Smooth muscle cell (in vitro differentiated cells): Measurements from ENCODE around the gene CIB4. TPM values are rescaled to one million over a fixed set of nuclear protein-coding genes. Genes with fewer than 3 reads are reported as not detected.

Experiments
- DNase-seq: peaks from one replicate; lab custom pipeline; 2025; ENCODE audit not compliant: unreplicated experiment; lab: John Stamatoyannopoulos, UW
- H2AFZ ChIP-seq: fragments of 200-600 bp; sonication (generic); 2 replicates; pipeline ENCODE4 v1.6.0; 2016; ENCODE audit warnings: antibody characterized with exemption, low read depth, mild to moderate bottlenecking
- H3F3A ChIP-seq: fragments of 200-600 bp; sonication (generic); 2 replicates; pipeline ENCODE4 v1.6.0; 2017; ENCODE audit warnings: antibody characterized with exemption, low read depth
- H3K27ac ChIP-seq: fragments of 200-600 bp; sonication (generic); 2 replicates; pipeline ENCODE4 v1.5.1; 2016; ENCODE audit warnings: low read depth, mild to moderate bottlenecking
- H3K27me3 ChIP-seq: fragments of 200-600 bp; sonication (generic); 2 replicates; pipeline ENCODE4 v1.6.1; 2016; ENCODE audit warnings: low read depth, mild to moderate bottlenecking
- H3K36me3 ChIP-seq: fragments of 200-600 bp; sonication (generic); 2 replicates; pipeline ENCODE4 v1.5.1; 2016; ENCODE audit warnings: low read depth
- H3K4me1 ChIP-seq: fragments of 200-600 bp; sonication (generic); 2 replicates; pipeline ENCODE4 v1.5.1; 2016; ENCODE audit warnings: low read depth
- H3K4me2 ChIP-seq: fragments of 200-600 bp; sonication (generic); 2 replicates; pipeline ENCODE4 v1.6.0; 2016; ENCODE audit warnings: mild to moderate bottlenecking
- H3K4me3 ChIP-seq: fragments of 200-600 bp; sonication (generic); 2 replicates; pipeline ENCODE4 v1.5.1; 2016; ENCODE audit warnings: mild to moderate bottlenecking
- H3K79me2 ChIP-seq: fragments of 200-600 bp; sonication (generic); 2 replicates; pipeline ENCODE4 v1.6.0; 2016; ENCODE audit warnings: low read depth, mild to moderate bottlenecking
- H3K9ac ChIP-seq: fragments of 200-600 bp; sonication (generic); 2 replicates; pipeline ENCODE4 v1.6.0; 2016; ENCODE audit warnings: low read depth
- H3K9me3 ChIP-seq: fragments of 200-600 bp; sonication (generic); replicated peaks from 2 replicates; pipeline ENCODE4 v1.5.1; 2016; ENCODE audit warnings: low read depth
- H4K20me1 ChIP-seq: fragments of 200-600 bp; sonication (generic); 2 replicates; pipeline ENCODE4 v1.6.0; 2016; ENCODE audit warnings: low read depth
- CTCF ChIP-seq: fragments of 200-600 bp; sonication (generic); IDR thresholded peaks from 2 replicates; pipeline ENCODE4 v1.5.1; 2017; ENCODE audit warnings: borderline replicate concordance, mild to moderate bottlenecking, antibody characterized with exemption; ENCODE audit not compliant: insufficient read depth, poor library complexity, severe bottlenecking
- WGBS: methylation state at CpG from one replicate; pipeline ENCODE4 v1.1.7; 2016; ENCODE audit warnings: low lambda C conversion rate; 5-methylcytosine and 5-hydroxymethylcytosine counted together
- polyA plus RNA-seq: library from polyadenylated mRNA; unstranded; fragments of >200 nt; fragmentation: Nextera tagmentation; extraction: Ambion mirVana; gene quantifications from 2 replicates; pipeline ENCODE4 v1.2.1, GENCODE V29; 2016
- total RNA-seq: library from RNA; depleted of rRNA; stranded (reverse); fragments of >200 nt; gene quantifications from 2 replicates; pipeline ENCODE4 v1.2.3, GENCODE V29; 2014

CIB4 gene
- total and polyA plus RNA-seq, 2 experiments from 2014 or later, result not detected

- DNase-seq, result no peak
Measured at GRCh38 chr2:26652361-26653041, 11.3 kb upstream of the CIB4 start.

GRCh38 chr2:26651799-26652198 is 10.6 kb upstream of the CIB4 start:
- Histone ChIP-seq H3K9me3 (no peaks in the 10 kb centered on the region), H3K4me3 (no peak overlapping the region), H3K36me3 (no peaks in the 10 kb centered on the region), H3K9ac (no peak overlapping the region), H3K79me2 (no peaks in the 10 kb centered on the region), H3K27me3 (no peaks in the 10 kb centered on the region), H4K20me1 (no peaks in the 10 kb centered on the region), H3F3A (peaks cover 21% of the 10 kb centered on the region), H3K4me2 (peak overlapping the region; percentile 56), H3K4me1 (peaks cover 17% of the 10 kb centered on the region), H3K27ac (peak overlapping the region; percentile 66), H2AFZ (peak overlapping the region; percentile 57)
- DNase-seq, result no peak
- 53% methylated on average over 7 of the region's 7 CpGs for WGBS
- TF ChIP-seq CTCF, result no peak

More at GRCh38 chr2:26652361-26653041, 11.3 kb upstream of the CIB4 start:
- Histone ChIP-seq H3K79me2 (no peaks in the 10 kb centered on the region), H3K27me3 (no peaks in the 10 kb centered on the region), H3F3A (peaks cover 21% of the 10 kb centered on the region), H3K4me3 (no peak overlapping the region), H3K4me1 (peaks cover 10% of the 10 kb centered on the region), H3K36me3 (no peaks in the 10 kb centered on the region), H3K4me2 (peak overlapping the region; percentile 56), H4K20me1 (no peaks in the 10 kb centered on the region), H2AFZ (peak overlapping the region; percentile 57), H3K27ac (peak overlapping the region; percentile 66), H3K9me3 (no peaks in the 10 kb centered on the region), H3K9ac (no peak overlapping the region)
- whole genome bisulfite sequencing, result 58% methylated on average over 12 of the region's 12 CpGs
- no peak for TF ChIP-seq CTCF

DNA sequence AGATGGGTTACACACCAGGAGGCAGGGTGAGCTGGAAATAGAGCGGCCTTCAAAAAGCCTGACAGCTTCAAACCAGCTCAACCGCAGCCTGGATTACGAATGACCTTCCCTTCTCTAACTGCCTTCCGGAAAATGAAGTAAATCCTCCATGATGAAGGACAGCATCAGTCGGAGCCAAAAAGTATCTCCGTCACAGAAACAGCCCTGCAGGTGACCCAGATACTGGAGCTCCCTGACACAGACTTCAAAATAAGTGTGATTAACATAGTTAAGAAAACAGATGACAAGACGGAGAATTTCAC is 10.3 kb upstream of the CIB4 start:
- no peak overlapping the region for H3K9ac ChIP-seq
- DNase-seq, result no peak
- peaks cover 21% of the 10 kb centered on the region for H3K4me1 ChIP-seq
- H3K36me3 ChIP-seq, result no peaks in the 10 kb centered on the region
- H3K9me3 ChIP-seq, result no peaks in the 10 kb centered on the region
- H3K27me3 ChIP-seq, result no peaks in the 10 kb centered on the region
- 63% methylated on average over 7 of the region's 7 CpGs for WGBS
- H3K27ac ChIP-seq, result peak overlapping the region; percentile 66
- TF ChIP-seq CTCF, result no peak
- no peaks in the 10 kb centered on the region for H3K79me2 ChIP-seq
- no peak overlapping the region for H2AFZ ChIP-seq
- no peak overlapping the region for H3K4me3 ChIP-seq
- peaks cover 21% of the 10 kb centered on the region for H3F3A ChIP-seq
- H4K20me1 ChIP-seq, result no peaks in the 10 kb centered on the region
- H3K4me2 ChIP-seq, result peak overlapping the region; percentile 56
